ENCODE data around the gene MYBPC3.

Gene MYBPC3

DNA sequence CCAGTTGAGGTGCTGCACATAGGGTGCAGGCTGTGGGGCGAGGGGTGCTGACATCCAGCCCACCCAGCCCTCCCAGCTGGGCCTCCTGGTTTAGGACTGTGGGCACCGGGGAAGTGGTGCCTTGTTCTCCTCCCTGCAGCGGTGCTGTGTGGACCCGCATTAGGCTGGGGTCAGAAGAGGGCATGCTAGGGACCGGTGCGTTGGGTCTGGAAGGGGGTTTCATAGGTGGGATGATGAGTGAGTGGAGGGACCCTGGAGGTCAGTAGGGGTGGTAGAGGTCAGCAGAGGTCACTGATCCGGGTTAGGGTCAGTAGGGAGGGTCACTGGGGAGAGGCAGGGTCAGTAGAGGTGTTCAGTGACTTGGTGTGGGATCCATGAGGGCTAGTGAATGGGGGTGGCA lies 6.7 kb upstream of the MYBPC3 start:
- no peak for DNase-seq (ENCODE audit: extremely low read depth in 1 of 2, low read depth in 1 of 2)

DNA sequence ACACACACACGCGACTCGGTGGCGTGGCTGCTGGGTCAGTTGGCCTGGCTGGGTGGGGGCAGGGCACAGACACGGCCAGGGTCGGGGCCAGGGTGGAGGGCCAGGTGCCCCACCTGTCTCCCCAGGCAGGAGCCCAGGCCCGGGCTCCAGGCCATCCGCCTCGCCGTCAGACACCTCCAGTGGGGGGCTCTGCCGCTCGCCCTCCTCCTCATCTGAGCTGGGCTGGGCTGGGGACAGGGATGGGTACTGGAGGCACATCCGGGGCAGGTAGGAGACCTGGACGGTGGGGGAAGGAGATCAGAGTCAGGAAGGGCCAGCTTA lies 6.2 kb upstream of the MYBPC3 start:
- DNase-seq (ENCODE audit: extremely low read depth in 1 of 2, low read depth in 1 of 2), result no peak

DNA sequence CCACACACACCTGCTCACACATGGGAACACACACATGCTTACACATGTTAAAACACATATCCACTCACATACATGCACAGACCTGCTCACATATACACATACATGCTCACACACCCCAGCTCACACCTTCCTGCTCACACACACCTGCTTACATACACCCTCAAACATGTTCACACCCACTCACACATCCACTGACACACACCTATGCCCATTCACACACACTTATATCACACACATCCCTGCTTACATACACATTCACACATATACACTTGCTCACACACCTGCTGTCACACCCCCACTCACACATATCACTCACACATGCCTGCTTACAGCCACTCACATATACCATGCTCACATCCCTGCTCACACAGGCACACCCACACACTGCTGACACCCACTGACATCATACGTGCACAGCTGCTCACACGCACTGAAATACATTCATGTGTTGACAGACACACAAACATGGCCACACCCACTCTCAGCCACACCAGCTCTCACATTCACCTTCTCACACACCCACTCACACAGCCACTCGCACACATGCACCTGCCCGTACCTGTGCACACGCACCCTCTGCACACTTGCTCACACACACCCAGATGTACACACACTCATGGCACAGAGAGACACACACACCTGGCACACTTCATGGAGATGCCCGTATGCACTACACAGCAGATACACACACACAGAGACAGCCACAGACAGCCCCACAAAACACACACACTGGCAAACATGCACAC lies 5.7 kb upstream of the MYBPC3 start:
- no peak for DNase-seq (ENCODE audit: extremely low read depth in 1 of 2, low read depth in 1 of 2)

DNA sequence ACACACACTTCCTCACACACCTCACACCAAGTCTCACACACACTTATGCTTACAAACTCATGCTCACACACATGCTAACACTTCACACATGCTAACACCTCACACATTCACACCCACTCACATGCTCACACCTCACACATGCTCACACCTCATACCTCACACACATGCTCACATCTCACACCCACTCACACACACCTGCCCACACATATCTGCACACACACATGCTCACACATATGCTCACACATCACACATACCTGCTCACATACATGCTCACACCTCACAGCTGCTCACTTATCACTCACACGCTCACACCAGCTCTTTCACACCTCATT lies 4.5 kb upstream of the MYBPC3 start:
- no peak for DNase-seq (ENCODE audit: extremely low read depth in 1 of 2, low read depth in 1 of 2)

DNA sequence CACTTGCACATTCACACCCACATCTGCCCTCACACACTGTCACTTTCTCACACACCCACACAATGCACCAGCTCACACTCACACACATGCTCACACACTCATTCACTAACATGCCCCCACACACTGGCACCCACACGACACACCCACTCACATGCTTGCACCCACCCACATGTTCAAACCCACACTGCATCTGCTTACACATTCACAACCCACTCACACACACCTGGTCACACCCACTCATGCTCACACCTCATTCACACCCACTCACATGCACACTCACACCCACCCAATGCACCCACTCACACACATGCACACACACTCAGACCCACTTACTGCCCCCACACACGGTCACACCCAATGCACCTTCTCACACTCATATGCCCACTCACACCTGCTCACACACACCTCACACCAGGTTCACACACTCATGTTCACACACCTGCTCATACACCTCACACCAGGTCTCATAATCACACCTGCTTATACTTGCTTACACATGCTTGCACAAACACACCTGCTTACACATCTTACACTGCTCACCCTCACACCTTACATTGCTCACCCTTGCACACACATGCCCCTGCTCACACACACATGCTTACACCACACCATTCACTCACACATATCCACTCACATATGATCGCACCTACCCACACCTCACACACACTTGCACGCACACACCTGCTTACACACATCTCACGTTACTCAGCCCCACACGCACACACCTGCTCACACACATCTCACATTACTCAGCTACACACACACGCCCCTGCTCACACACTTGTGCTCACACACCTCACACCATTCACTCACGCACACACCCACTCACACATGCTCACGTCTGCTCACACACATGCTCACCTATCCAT lies 3.9 kb upstream of the MYBPC3 start:
- no peak for DNase-seq (ENCODE audit: extremely low read depth in 1 of 2, low read depth in 1 of 2)

DNA sequence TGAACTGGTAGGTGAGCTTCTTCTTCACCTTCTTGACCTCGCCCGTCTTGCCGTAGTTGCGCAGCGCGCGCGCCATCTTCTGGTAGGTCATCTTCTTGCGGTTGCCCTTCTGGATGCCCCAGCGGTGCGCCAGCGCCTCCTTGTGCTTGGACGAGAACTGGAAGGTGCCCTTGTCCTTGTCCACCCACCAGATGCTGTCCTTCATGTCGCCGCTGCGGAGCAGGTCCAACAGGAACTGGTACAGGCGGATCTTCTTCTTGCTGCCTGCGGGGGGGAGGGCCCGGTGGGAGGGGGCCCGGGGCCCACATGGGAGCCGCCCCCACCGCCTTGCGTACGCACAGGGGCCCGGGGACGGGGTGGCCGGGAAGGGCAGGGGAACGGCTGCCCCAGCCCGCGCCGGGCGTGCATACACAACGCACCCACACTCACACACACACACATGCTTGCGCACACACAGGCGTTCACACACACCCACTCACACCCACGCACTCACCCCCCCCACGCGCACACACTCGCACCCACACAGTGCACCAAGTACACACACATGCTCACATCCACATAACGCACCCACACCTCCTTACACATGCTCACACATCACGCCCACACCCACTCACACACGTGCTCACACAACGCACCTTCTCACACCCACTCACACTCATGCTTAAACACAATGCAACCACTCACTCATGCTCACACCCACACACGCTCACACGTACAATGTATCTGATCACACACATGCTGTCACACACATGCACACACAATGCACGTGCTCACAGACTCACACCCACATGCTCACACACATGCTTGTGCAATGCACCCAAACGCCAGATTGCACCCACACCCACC lies 3.0 kb upstream of the MYBPC3 start:
- peak in 1 of 2 donors; percentile 23 for DNase-seq (ENCODE audit: extremely low read depth in 1 of 2, low read depth in 1 of 2)

DNA sequence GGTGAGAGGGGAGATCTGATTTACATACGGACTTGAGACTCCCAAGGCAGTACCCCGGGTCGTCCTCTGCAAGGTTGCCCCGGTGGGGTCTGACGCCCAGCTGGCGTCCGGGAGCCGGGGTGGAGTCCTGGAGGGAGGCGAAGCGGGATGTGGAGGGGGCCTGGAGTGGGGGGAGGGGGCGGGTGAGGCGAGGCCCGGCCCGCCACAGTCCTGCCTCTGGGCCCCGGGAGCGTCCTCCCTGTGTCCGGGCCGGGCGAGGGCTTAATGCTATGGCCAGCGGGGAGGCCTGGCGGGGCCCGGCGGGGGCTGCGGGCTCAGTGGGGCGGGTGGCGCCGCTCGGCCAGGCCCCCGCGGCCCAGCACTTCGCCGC lies 2.4 kb upstream of the MYBPC3 start:
- DNase-seq (ENCODE audit: extremely low read depth in 1 of 2, low read depth in 1 of 2), result no peak

DNA sequence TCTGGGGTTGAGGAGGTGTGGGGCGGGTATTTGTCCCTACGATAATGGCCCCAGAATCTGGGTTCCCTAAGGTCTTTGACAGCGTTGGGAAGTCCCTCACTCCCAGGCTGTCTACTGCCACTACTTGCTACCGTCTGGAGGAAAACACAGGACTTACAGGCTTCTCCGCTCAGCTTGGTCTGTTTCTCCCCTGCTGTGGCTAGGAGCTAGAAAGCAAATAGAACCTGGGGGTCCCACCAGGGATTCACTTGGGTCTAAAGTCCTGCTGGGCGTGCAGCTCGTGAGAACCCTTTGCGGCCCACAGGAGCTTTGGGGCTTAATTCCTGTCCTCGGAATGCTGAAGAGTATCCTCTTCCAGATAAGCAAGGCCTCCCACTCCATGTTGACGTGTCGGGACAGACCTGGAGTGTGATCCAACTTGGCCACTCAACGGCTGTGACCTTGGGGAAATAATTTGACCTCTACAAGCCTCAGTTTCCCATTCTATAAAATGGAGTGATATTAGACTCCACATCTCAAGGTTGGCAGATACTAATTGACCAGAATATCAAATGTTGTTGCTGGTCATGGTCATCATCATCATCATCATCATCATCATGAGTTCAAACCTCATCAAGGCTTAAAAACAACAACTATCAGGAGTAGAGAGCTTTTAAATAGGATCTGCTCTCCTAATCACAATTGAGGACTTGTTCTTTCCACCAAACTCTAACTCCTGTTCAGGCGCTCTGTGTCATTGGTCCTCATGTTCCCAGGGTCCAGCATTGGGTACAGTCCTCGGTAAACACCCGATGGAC lies 1.7 kb upstream of the MYBPC3 start:
- no peak for DNase-seq (ENCODE audit: extremely low read depth in 1 of 2, low read depth in 1 of 2)

DNA sequence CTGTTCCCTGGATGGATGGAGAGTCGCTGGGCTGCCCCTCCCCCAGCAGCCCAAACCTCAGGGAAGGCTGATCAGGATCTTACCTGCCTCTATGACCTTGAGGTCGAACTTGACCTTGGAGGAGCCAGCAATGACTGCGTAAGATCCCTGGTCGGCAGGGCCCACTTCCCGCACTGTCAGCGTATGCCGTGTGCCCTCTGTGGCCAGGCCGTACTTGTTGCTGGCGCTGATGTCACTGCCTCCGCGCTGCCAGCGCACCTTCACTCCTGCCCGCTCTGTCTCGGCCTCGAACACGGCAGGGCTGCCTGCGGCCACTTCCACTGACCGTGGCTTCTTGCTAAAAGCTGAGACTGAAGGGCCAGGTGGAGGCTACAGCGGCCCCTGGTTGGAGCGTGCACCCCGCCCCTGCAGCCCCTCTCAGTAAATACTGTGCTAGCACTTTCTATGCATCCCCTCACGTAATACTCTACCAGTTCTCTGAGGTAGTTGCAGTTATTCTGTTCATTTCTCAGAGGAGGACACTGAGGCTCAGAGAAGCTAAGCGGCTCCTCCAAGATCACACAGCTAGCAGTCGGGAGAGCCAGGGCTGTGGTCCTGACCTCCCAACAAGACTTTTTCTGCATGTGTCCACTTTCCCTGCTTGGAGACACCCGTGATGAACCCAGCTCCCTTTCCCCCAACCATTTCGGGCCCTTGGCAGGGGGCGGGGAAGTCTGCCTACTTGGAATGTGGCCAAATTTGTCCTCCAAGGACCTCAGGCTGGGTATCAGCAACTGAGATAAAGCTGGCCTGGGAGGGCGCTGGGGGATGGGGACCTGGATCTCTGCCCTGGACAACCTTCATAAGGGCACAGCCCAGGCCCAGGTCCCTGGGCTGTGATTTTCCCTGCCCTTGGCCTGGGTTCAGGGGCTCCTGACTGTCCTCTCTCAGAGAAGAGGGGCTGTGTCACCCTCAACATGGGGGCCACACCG lies 1.1 kb downstream of the MYBPC3 start:
- DNase-seq (ENCODE audit: extremely low read depth in 1 of 2, low read depth in 1 of 2), result no peak

DNA sequence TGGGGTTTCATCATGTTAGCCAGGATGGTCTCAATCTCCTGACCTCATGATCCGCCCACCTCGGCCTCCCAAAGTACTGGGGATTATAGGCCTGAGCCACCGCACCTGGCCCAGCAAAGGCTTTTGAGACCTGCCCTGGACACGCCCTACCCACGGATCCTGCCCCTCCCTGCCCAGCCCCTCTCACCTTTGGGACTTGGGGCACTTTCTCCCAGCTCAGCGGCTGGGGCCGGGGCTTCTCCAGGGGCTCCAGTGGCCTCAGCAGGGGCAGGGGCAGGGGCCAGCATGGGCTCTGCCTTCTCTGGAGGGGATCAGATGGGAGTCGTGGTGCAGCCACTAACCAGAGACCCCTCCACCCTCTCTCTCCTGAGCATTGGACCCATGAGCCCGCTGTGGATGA lies 2.2 kb downstream of the MYBPC3 start:
- DNase-seq (ENCODE audit: extremely low read depth in 1 of 2, low read depth in 1 of 2), result no peak

DNA sequence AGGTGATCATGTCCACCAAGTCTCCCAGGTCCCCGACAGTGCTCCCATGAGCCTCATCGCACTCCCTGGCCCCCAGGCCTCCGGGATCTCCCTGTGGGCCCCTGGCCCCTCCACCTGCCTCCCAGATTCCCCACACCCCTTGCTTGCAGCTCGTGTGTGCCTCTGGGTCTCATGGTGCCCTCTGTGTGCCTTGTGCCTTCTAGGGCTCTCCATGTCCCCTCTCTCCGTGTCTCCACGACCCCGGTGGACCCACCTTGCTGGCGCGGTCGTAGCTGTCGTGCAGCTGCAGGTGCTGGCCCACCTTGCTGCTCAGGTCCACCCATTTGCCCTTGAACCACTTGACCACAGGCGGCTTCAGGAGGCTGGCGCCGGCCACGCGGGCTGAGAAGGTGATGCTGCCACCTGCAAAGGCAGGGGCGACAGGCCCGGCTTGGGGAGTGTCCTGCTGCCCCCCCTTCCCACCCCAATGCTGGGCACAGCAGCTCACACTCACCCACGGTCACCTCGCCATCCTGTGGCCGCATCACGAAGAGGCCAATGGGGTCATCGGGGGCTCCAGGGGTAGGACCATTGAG lies 2.9 kb downstream of the MYBPC3 start:
- DNase-seq (ENCODE audit: extremely low read depth in 1 of 2, low read depth in 1 of 2), result no peak

DNA sequence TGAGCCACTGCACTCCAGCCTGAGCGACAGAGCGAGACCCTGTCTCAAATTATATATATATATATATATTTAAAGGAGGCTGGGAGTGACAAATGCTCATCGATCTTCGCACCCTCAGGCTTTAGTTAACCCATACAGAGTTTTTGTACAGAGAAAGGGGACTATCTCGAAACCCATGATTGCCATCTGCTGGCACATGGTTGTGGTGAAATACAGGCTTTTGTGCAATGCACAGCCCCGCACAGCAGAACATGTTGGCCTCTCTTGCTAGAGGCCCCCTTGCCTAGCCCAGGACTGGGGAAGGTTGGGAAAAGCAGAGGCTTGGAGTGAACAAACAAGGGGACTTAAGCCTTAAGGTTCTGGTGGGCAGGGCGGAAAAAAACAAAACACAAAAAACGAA lies 3.6 kb downstream of the MYBPC3 start:
- DNase-seq (ENCODE audit: extremely low read depth in 1 of 2, low read depth in 1 of 2), result no peak

DNA sequence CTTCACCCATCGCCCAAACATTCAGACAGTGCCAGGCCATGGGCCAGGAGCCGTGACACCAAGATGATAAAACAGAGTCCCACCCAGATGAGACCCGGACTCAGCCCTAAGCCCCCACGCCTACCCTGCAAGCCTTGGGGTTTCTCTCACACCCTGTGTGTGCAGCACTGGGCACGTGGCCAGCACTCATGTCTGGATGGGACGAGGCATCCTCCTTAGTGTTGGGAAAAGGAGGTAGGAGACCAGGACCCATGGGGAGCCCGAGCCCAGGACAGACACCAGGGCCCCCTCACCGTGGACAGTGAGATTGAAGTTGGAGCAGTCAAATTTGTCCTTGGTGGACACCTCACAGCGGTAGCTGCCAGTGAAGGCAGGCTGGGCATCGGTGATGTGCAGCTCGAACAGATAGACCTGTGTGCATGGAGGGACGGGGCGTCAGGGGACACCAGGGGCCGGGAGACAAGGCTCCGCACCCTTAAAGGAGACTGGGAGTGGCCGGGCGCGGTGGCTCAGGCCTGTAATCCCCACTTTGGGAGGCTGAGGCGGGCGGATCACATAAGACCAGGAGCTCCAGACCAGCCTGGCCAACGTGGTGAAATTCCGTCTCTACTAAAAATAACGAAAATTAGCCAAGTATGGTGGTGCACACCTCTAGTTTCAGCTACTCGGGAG lies 4.2 kb downstream of the MYBPC3 start:
- no peak for DNase-seq (ENCODE audit: extremely low read depth in 1 of 2, low read depth in 1 of 2)

DNA sequence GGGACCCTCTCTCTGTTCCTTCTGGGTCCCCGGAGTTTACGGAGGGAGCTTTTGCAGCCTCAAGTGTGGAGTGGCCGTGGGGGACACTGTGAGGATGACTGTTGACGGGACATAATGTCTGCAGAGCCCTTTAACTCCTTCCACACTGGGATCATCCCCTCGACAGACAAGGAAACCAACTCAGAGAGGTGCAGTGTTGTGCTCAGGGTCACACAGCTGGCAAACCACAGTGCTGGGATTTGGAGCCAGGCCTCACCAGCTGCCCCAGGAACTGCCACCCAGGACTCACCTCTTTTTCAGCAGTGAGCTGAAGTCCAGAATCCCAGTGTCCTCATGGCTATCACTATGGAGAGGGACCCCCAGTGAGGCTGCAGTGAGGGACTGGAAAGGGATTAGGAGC lies 5.4 kb downstream of the MYBPC3 start:
- DNase-seq (ENCODE audit: extremely low read depth in 1 of 2, low read depth in 1 of 2), result no peak

DNA sequence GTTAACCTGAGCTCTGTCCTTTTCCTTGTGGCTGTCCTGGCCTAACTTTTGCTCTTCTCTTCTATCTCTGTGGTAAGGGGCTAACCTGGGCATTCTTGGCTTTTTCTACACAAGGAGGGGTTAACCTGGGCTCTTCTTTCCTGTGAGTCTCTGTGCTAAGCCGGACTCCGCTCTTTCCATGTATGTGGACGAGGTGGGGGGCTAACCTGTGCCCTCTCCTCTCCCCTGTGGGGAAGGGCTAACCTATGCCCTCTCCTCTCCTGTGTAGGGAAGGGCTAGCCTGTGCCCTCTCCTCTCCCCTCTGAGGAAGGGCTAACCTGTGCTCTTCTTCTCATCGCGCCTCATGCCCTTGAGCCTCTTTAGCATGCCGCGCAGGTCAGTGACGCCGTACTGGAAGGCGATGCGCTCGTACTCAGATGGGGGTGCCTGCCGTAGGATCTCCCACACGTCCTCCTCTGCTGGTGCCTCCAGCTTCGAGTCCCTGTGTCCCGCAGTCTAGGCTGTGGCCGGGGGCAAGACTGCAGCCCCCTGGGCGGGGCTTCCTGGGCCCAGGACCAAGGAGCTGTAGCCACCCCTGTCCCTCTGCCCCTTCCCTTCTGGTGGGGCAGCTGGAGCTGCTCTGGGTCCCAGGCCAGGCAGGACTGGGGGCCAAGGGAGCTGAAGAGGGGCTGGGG lies 6.5 kb downstream of the MYBPC3 start:
- no peak for DNase-seq (ENCODE audit: extremely low read depth in 1 of 2, low read depth in 1 of 2)

DNA sequence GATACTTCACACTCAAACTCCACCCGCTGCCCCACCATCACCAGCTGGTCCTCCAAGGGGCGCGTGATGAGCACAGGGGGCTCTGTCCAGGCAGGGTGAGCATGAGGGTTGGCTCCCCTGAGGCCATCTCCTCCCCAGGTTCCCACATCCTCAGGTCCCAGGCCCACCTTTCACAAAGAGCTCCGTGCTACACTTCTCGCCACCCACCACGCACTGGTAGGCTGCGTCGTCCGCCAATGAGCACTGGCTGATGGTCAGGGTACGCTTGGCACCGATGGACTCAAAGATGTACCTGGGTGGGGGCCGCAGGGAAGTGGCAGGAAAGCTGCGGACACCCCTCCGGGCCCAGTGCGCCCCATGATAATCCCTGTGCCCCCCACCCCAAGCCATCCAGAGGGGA lies 9.6 kb downstream of the MYBPC3 start:
- DNase-seq (ENCODE audit: extremely low read depth in 1 of 2, low read depth in 1 of 2), result no peak

DNA sequence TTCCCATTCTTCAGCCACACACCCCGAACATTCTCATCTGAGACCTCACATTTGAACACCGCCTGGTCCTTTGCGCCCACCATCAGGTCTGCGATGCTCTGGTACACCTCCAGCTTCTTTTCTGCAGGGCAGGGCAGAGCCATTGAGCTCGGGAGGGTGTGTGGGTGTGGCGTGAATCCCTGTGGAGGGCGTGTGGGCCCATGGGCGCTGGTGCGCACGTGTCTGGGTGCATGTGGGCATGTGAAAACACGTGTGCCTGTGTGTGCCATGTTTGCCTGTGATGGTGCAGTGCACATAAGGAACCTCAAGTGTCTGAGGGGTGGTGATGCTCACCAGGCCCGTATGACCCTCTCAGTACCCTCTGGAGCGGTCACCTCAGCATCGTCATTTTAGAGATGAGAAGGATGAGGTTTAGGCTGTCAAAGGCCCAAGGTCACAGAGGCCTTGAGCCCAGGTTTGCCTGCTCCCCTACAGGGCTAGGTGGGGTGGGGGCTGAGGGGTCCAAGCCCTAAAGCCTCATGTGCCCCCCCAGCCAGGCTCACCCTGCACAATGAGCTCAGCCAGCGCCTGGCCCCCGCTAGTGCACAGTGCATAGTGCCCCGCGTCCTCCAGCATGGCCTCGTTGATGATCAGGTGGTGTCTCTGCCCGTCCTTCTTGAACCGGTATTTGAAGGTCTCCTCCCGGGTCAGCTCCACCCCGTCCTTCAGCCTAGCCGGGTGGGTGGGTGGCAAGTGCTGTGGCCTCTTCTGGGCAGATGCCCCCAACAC lies 10.3 kb downstream of the MYBPC3 start:
- no peak for DNase-seq (ENCODE audit: extremely low read depth in 1 of 2, low read depth in 1 of 2)
